Suprapubic skin (tissue), 4 donors: ENCODE measurements around the gene RGP1.

Experiments
- CTCF ChIP-seq, 2 donors: fragments of 200-600 bp in 1 of 2; fragments of 450-650 bp in 1 of 2; sonication (generic) in 1 of 2; IDR thresholded peaks; one replicate each; pipeline ENCODE4 v1.5.1; 2016 to 2019; ENCODE audit warnings: antibody characterized with exemption in 2 of 2, mild to moderate bottlenecking in 1 of 2, moderate library complexity in 1 of 2
- EP300 ChIP-seq: sonication (generic); formaldehyde crosslinking; IDR thresholded peaks from one replicate; pipeline ENCODE4 v1.6.1; 2017; ENCODE audit warnings: antibody characterized with exemption
- POLR2A ChIP-seq, 2 donors: fragments of 450-650 bp; IDR thresholded peaks; one replicate each; pipeline ENCODE4 v1.6.1; 2017; ENCODE audit warnings: antibody characterized with exemption in 2 of 2, mild to moderate bottlenecking in 2 of 2, moderate library complexity in 2 of 2
- POLR2AphosphoS5 ChIP-seq, 3 donors: sonication (generic); formaldehyde crosslinking; IDR thresholded peaks; one replicate each; pipeline ENCODE4 v1.6.1; 2017; ENCODE audit warnings: antibody characterized with exemption in 3 of 3

- no peak for TF ChIP-seq CTCF (IDR thresholded peaks at IDR 0.05)
- no peak for TF ChIP-seq POLR2AphosphoS5 (IDR thresholded peaks at IDR 0.05)
- TF ChIP-seq POLR2A (IDR thresholded peaks at IDR 0.05), result no peak
- TF ChIP-seq EP300, result no peak
Measured at GRCh38 chr9:35792826-35793225, 43.7 kb downstream of the RGP1 start.
